ENCODE results near the gene SGSM2.

- no peak for TF ChIP-seq CTCF (IDR thresholded peaks at IDR 0.05; ENCODE audit: low read length)
- TF ChIP-seq EZH2 (IDR thresholded peaks at IDR 0.05; ENCODE audit: borderline replicate concordance, low read length), result no peak
Measured at GRCh38 chr17:2392252-2393173, 55.2 kb downstream of the SGSM2 start.
